Stimulated activated CD4-positive, alpha-beta T cell treated with anti-CD3 and anti-CD28 coated beads, Interleukin-15, amount 100 ng/mL, for 24 hours (primary cell): Measurements from ENCODE around the gene BCKDK.
"Not testable (repeated sequence)": the region's sequence is repeated elsewhere in the genome, so short reads cannot be mapped to it uniquely, and the experiment has no call there.

Experiments
- DNase-seq: peaks from one replicate; pipeline ENCODE4 v3.0.0-alpha.2; 2020

The BCKDK gene

GRCh38 chr16:31100876-31101641 is 7.1 kb upstream of the BCKDK start:
- DNase-seq = not testable (repeated sequence)

GRCh38 chr16:31105677-31106213 is 2.4 kb upstream of the BCKDK start:
- peak; percentile 89 for DNase-seq

- no peak for DNase-seq
Measured at GRCh38 chr16:31106509-31107464, 1.4 kb upstream of the BCKDK start.

- peak; percentile 68 for DNase-seq
Measured at GRCh38 chr16:31107465-31107867, 720 bp upstream of the BCKDK start.

GRCh38 chr16:31108794-31109558 is 790 bp downstream of the BCKDK start:
- DNase-seq = no peak

GRCh38 chr16:31109622-31110021 is 1.4 kb downstream of the BCKDK start:
- no peak for DNase-seq

- DNase-seq = no peak
Measured at GRCh38 chr16:31110106-31111034, 2.2 kb downstream of the BCKDK start.

- no peak for DNase-seq
Measured at GRCh38 chr16:31111881-31112466, 3.8 kb downstream of the BCKDK start.

- DNase-seq = no peak
Measured at GRCh38 chr16:31112711-31113110, 4.5 kb downstream of the BCKDK start.

GRCh38 chr16:31113121-31114120 is 5.2 kb downstream of the BCKDK start:
- DNase-seq = no peak

GRCh38 chr16:31114468-31114867 is 6.3 kb downstream of the BCKDK start:
- no peak for DNase-seq

- peak; percentile 99 for DNase-seq
Measured at GRCh38 chr16:31117384-31118222, 9.4 kb downstream of the BCKDK start, which contains the start of gene KAT8. TSS of gene KAT8 (plus strand) at chr16:31117664. CDS start at chr16:31117682, 18 bp downstream.

- no peak for DNase-seq
Measured at GRCh38 chr16:31118223-31119155, 10.3 kb downstream of the BCKDK start.

GRCh38 chr16:31120129-31120528 is 11.9 kb downstream of the BCKDK start:
- no peak for DNase-seq

- DNase-seq = no peak
Measured at GRCh38 chr16:31125844-31126243, 17.7 kb downstream of the BCKDK start.

- DNase-seq = no peak
Measured at GRCh38 chr16:31127182-31127581, 19.0 kb downstream of the BCKDK start.

GRCh38 chr16:31128711-31129567 is 20.8 kb downstream of the BCKDK start:
- DNase-seq = no peak
